ENCODE measurements around the gene PLCXD3.

DNA sequence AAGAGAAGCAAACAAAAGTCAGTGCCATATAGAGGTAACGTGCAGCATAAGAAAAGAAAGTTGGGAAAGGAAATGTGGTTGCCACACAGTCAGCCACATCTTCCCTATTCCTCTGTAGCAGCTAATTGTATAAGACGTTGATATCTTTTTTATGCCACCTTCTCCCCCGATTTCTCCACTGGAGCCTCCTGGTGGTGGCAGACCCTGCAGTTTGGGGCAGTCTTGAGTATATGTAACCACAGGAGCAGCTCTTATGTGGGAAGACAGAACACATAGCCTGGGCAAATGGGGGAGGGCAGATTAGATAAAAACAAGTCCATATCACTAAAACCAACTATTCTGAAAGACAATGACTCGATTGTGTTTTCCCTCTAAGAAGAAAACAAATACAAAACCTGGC, 99.7 kb downstream of the PLCXD3 start:
- TF ChIP-seq CTCF (IDR thresholded peaks at IDR 0.05 in 8 of 11, conservative IDR thresholded peaks at IDR 0.05 in 3 of 11) (no peak), POLR2A (IDR thresholded peaks at IDR 0.05) (no peak)

All from spleen (tissue), 7 donors.